ENCODE measurements around the gene KRT35. TPM values are rescaled to one million over a fixed set of nuclear protein-coding genes. Genes with fewer than 3 reads are reported as not detected.

KRT35 gene
- total and polyA plus RNA-seq, 2 donors (not counting 3 experiments of a cell fraction or from before 2014, with no cell fraction given), result not detected

DNA sequence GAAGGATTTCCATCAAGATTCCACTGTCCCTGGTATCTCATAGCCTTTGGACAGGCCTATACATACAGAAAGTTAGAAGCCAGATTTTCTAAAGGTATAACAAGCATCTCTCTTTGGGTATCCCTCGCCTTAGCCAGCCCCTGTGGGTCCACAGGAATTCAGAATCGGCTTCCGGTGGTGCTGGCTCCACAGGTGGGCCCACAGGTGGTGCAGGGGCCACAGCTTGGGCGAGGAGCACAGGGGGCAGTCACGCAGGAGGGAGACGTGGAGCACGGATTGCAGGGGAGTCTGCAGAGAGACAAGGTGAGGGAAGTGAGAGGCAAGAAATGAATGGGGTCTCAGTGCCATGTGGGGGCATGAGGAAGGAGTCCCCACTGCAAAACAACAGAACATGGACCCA lies 43.7 kb downstream of the KRT35 start:
- no peak for FAIRE-seq
- Histone ChIP-seq H3K4me1 (ENCODE audit: control insufficient read depth, extremely low read depth, insufficient read depth, low read length) (no peaks in the 10 kb centered on the region), H4K20me1 (replicated peaks; ENCODE audit: control insufficient read depth, extremely low read depth, insufficient read depth, low read length) (no peaks in the 10 kb centered on the region), H3K4me2 (ENCODE audit: insufficient read depth, low read length) (no peak overlapping the region), H3K79me2 (ENCODE audit: control insufficient read depth, insufficient read depth, low read length) (no peaks in the 10 kb centered on the region), H2AFZ (ENCODE audit: low read depth, low read length) (no peak overlapping the region), H3K9ac (replicated peaks; ENCODE audit: extremely low read depth, insufficient read depth, low read length) (no peak overlapping the region), H3K9me1 (replicated peaks; ENCODE audit: control insufficient read depth, extremely low read depth, insufficient read depth, low read length) (no peaks in the 10 kb centered on the region), H3K9me3 (replicated peaks; ENCODE audit: control insufficient read depth, insufficient read depth, low read length) (no peaks in the 10 kb centered on the region), H3K36me3 (ENCODE audit: control insufficient read depth in 2 of 2, extremely low read depth in 1 of 2, insufficient read depth in 2 of 2, low read length in 2 of 2) (no peaks in the 10 kb centered on the region), H3K27me3 (ENCODE audit: control insufficient read depth in 2 of 2, insufficient read depth in 2 of 2, low read length in 2 of 2) (peaks cover 2 to 5% of the 10 kb centered on the region in 2 experiments), H3K4me3 (replicated peaks in 1 of 3; ENCODE audit: insufficient read depth in 1 of 3, low read depth in 1 of 3, low read length in 3 of 3) (no peak overlapping the region), H3K27ac (ENCODE audit: insufficient read depth, low read depth, low read length) (no peak overlapping the region)
- CTCF ChIA-PET, result interaction anchor here (1.0 kb wide), 1 partner anchor 111 kb away, joined by 3 read pairs; no protein-coding TSS in a partner anchor
- POLR2A ChIA-PET, result no interaction called here
- no peak for DNase-seq (ENCODE audit: low read depth, low spot score)
- no peak for TF ChIP-seq JUN (IDR thresholded peaks at IDR 0.05; ENCODE audit: borderline replicate concordance, insufficient read depth, insufficient read length, low read depth)
- TF ChIP-seq POLR2A (IDR thresholded peaks at IDR 0.05; ENCODE audit: low read depth, low read length), result no peak
- TF ChIP-seq FOS (IDR thresholded peaks at IDR 0.05; ENCODE audit: borderline replicate concordance, insufficient read depth, low read length), result no peak
- TF ChIP-seq MYC (IDR thresholded peaks at IDR 0.05; ENCODE audit: low read depth, low read length), result no peak
- TF ChIP-seq, protein P1, sequence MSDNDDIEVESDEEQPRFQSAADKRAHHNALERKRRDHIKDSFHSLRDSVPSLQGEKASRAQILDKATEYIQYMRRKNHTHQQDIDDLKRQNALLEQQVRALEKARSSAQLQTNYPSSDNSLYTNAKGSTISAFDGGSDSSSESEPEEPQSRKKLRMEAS (IDR thresholded peaks at IDR 0.05; ENCODE audit: insufficient read depth, insufficient read length), result no peak
- TF ChIP-seq GATA2 (IDR thresholded peaks at IDR 0.05; ENCODE audit: insufficient read depth, insufficient read length, low read depth, low read length), result no peak
- no peak for TF ChIP-seq EZH2 (IDR thresholded peaks at IDR 0.05; ENCODE audit: borderline replicate concordance, low read depth, low read length, severe bottlenecking)
- no peak for TF ChIP-seq POLR2AphosphoS5 (IDR thresholded peaks at IDR 0.05; ENCODE audit: insufficient read depth, low read depth, low read length)
- TF ChIP-seq, protein P2, sequence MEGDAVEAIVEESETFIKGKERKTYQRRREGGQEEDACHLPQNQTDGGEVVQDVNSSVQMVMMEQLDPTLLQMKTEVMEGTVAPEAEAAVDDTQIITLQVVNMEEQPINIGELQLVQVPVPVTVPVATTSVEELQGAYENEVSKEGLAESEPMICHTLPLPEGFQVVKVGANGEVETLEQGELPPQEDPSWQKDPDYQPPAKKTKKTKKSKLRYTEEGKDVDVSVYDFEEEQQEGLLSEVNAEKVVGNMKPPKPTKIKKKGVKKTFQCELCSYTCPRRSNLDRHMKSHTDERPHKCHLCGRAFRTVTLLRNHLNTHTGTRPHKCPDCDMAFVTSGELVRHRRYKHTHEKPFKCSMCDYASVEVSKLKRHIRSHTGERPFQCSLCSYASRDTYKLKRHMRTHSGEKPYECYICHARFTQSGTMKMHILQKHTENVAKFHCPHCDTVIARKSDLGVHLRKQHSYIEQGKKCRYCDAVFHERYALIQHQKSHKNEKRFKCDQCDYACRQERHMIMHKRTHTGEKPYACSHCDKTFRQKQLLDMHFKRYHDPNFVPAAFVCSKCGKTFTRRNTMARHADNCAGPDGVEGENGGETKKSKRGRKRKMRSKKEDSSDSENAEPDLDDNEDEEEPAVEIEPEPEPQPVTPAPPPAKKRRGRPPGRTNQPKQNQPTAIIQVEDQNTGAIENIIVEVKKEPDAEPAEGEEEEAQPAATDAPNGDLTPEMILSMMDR (IDR thresholded peaks at IDR 0.05; ENCODE audit: extremely low read depth in 1 of 2, insufficient read depth in 1 of 2, low read depth in 1 of 2, low read length in 2 of 2), result no peak
- intact Hi-C loops (cut with micrococcal nuclease) (no loop called here), dilution Hi-C loops (cut with MboI; ENCODE audit: extremely low pct_ligation_motif_present, low sequenced_read_pairs) (no loop called here)
- BruUV-seq (replicated peaks), result no TSS peak
